Measurements from ENCODE around the gene CRYBG3. TPM values are rescaled to one million over a fixed set of nuclear protein-coding genes. Genes with fewer than 3 reads are reported as not detected.

CRYBG3 gene
- total RNA-seq, 2 donors from 2014 or later: 13.4 to 29.2 TPM

GRCh38 chr3:97857401-97857800, 35.6 kb downstream of the CRYBG3 start:
- H3K9me3 ChIP-seq: peaks cover 3% of the 10 kb centered on the region
- H3K27me3 ChIP-seq (replicated peaks; ENCODE audit: insufficient read depth): no peaks in the 10 kb centered on the region
- ATAC-seq (ENCODE audit: insufficient number of reproducible peaks, low FRiP score, low read depth): no peak

DNA sequence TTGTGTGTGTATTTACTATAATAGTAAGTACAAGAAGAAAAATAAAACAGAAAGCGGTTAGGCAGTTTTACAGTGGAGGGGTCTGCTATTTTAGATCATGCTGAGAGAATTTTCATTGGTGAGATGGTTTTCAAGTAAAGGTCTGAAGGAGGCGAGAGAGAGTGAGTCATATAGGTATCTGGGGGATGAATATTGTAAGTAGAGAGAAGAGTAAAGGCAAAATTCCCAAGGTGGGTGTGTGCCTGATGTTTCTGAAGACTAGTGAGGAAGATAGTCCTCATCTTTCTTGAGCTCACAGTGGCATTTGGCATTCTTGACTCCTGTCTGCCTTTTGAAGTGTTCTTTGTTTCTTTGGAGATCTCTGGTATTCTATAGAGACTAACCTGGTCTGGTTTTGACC, 38.6 kb downstream of the CRYBG3 start:
- no peak for ATAC-seq (ENCODE audit: insufficient number of reproducible peaks, low FRiP score, low read depth)
- TF ChIP-seq, protein P1, sequence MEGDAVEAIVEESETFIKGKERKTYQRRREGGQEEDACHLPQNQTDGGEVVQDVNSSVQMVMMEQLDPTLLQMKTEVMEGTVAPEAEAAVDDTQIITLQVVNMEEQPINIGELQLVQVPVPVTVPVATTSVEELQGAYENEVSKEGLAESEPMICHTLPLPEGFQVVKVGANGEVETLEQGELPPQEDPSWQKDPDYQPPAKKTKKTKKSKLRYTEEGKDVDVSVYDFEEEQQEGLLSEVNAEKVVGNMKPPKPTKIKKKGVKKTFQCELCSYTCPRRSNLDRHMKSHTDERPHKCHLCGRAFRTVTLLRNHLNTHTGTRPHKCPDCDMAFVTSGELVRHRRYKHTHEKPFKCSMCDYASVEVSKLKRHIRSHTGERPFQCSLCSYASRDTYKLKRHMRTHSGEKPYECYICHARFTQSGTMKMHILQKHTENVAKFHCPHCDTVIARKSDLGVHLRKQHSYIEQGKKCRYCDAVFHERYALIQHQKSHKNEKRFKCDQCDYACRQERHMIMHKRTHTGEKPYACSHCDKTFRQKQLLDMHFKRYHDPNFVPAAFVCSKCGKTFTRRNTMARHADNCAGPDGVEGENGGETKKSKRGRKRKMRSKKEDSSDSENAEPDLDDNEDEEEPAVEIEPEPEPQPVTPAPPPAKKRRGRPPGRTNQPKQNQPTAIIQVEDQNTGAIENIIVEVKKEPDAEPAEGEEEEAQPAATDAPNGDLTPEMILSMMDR (IDR thresholded peaks at IDR 0.05): no peak

More at GRCh38 chr3:97857401-97857800, 35.6 kb downstream of the CRYBG3 start:
- Histone ChIP-seq H3K27ac (no peak overlapping the region), H3K4me1 (ENCODE audit: control insufficient read depth in 1 of 2, low read depth in 2 of 2) (no peaks in the 10 kb centered on the region), H3K36me3 (no peaks in the 10 kb centered on the region), H3K4me3 (no peak overlapping the region)
- no peak for DNase-seq (ENCODE audit: low spot score)
- TF ChIP-seq, protein P1 (IDR thresholded peaks at IDR 0.05): no peak

DNA sequence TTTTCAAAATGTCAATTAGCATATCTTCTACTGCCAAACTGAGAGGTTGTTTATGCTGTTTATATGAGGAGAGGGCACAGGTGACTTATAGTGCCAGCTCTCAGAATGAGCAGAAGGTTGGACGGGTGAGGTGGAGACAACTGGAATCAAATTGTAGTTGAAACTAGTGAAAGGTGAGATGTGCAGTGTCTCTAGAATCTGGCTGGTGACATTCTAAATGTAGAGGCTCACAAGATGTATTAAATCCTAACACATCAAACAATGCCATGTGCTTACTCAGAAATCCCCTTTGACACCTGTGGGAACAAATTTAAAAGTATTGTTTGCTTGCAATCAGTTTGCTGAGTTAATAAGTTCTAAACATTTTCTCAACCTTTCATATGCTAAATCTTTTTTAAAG, 40.8 kb downstream of the CRYBG3 start:
- no peak overlapping the region for H3K27ac ChIP-seq
- H3K4me3 ChIP-seq: no peak overlapping the region
- DNase-seq (ENCODE audit: low spot score): no peak
- H3K36me3 ChIP-seq: no peaks in the 10 kb centered on the region
- peaks cover 0 to 5% of the 10 kb centered on the region in 2 donors for H3K4me1 ChIP-seq (ENCODE audit: control insufficient read depth in 1 of 2, low read depth in 2 of 2)
- ATAC-seq (ENCODE audit: insufficient number of reproducible peaks, low FRiP score, low read depth): no peak
- TF ChIP-seq, protein P1 (IDR thresholded peaks at IDR 0.05): no peak
- no peaks in the 10 kb centered on the region for H3K27me3 ChIP-seq (replicated peaks; ENCODE audit: insufficient read depth)
- no peaks in the 10 kb centered on the region for H3K9me3 ChIP-seq

More for the DNA sequence above, 38.6 kb downstream of the CRYBG3 start:
- Histone ChIP-seq H3K27me3 (replicated peaks; ENCODE audit: insufficient read depth) (no peaks in the 10 kb centered on the region), H3K9me3 (no peaks in the 10 kb centered on the region), H3K27ac (no peak overlapping the region), H3K4me3 (no peak overlapping the region), H3K4me1 (ENCODE audit: control insufficient read depth in 1 of 2, low read depth in 2 of 2) (peaks cover 0 to 5% of the 10 kb centered on the region in 2 donors), H3K36me3 (no peaks in the 10 kb centered on the region)
- no peak for DNase-seq (ENCODE audit: low spot score)

DNA sequence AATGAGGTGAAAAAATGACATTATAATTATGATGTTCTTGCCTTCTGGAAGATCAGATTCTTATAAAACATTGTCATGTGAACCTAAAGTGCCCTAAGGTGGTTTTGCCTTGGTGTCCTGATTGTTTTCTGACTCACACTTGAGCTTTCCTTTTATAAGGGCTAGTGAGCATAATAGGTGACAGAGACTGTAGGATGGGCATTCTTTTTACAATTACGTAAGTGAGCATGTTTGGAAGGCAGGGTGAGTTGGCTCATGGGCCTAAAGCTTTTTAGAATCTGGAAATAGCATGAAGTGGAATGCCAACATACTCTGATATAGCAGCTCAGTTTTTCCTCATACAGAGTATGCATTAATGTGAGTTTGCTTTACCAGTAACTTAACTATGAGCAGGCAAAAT, 41.2 kb downstream of the CRYBG3 start:
- ATAC-seq (ENCODE audit: insufficient number of reproducible peaks, low FRiP score, low read depth): no peak
- DNase-seq (ENCODE audit: low spot score): no peak
- Histone ChIP-seq H3K4me1 (ENCODE audit: control insufficient read depth in 1 of 2, low read depth in 2 of 2) (peaks cover 0 to 5% of the 10 kb centered on the region in 2 donors), H3K4me3 (no peak overlapping the region), H3K9me3 (no peaks in the 10 kb centered on the region), H3K27ac (no peak overlapping the region), H3K27me3 (replicated peaks; ENCODE audit: insufficient read depth) (no peaks in the 10 kb centered on the region), H3K36me3 (no peaks in the 10 kb centered on the region)
- TF ChIP-seq, protein P1 (IDR thresholded peaks at IDR 0.05): no peak

- H3K4me1 ChIP-seq (ENCODE audit: control insufficient read depth in 1 of 2, low read depth in 2 of 2): peaks cover 0 to 5% of the 10 kb centered on the region in 2 donors
- H3K27ac ChIP-seq: no peak overlapping the region
- ATAC-seq (ENCODE audit: insufficient number of reproducible peaks, low FRiP score, low read depth) (no peak), DNase-seq (ENCODE audit: low spot score) (no peak)
- TF ChIP-seq, protein P1 (IDR thresholded peaks at IDR 0.05): no peak
- H3K9me3 ChIP-seq: no peaks in the 10 kb centered on the region
- no peaks in the 10 kb centered on the region for H3K36me3 ChIP-seq
- no peaks in the 10 kb centered on the region for H3K27me3 ChIP-seq (replicated peaks; ENCODE audit: insufficient read depth)
- no peak overlapping the region for H3K4me3 ChIP-seq
Measured at GRCh38 chr3:97863775-97864174, 42.0 kb downstream of the CRYBG3 start.

Measured in thoracic aorta (tissue), 2 donors.